Fibroblast of lung (primary cell): ENCODE results near the gene VWA3B. TPM values are rescaled to one million over a fixed set of nuclear protein-coding genes. Genes with fewer than 3 reads are reported as not detected.
"Not testable (repeated sequence)": the region's sequence is repeated elsewhere in the genome, so short reads cannot be mapped to it uniquely, and the experiment has no call there.

Experiments
- DNase-seq, 2 donors: peaks; one replicate each; pipeline versions ENCODE4 v3.0.0 to v3.0.0-alpha.2; 2010; ENCODE audit warnings: low read depth in 2 of 2
- H2AFZ ChIP-seq: 2 replicates; pipeline ENCODE4 v1.5.1; 2012; ENCODE audit warnings: low read length, control low read depth, inconsistent platforms
- H3K27ac ChIP-seq: 2 replicates; pipeline ENCODE4 v1.5.1; 2011; ENCODE audit warnings: low read length, control low read depth; ENCODE audit not compliant: insufficient read depth
- H3K27me3 ChIP-seq: 2 replicates; pipeline ENCODE4 v1.5.1; 2011; ENCODE audit warnings: mild to moderate bottlenecking, low read length; ENCODE audit not compliant: control insufficient read depth, insufficient read depth
- H3K36me3 ChIP-seq: 2 replicates; pipeline ENCODE4 v1.5.1; 2011; ENCODE audit warnings: low read length; ENCODE audit not compliant: control insufficient read depth, insufficient read depth
- H3K4me1 ChIP-seq: 2 replicates; pipeline ENCODE4 v1.5.1; 2011; ENCODE audit warnings: low read length; ENCODE audit not compliant: control insufficient read depth, insufficient read depth; ENCODE audit errors: extremely low read depth
- H3K4me2 ChIP-seq: 2 replicates; pipeline ENCODE4 v1.5.1; 2011; ENCODE audit warnings: low read length, control low read depth; ENCODE audit not compliant: insufficient read depth; ENCODE audit errors: extremely low read depth
- H3K4me3 ChIP-seq, 4 experiments: fragments of 200-600 bp in 1 of 4; sonication (generic) in 1 of 4; replicated peaks in 1 of 4; 2 replicates each; pipeline ENCODE4 v1.5.1; 2011 to 2016; ENCODE audit warnings: low read length in 4 of 4, low read depth in 3 of 4, mild to moderate bottlenecking in 3 of 4, control low read depth in 2 of 4, inconsistent platforms in 1 of 4, mixed read lengths in 1 of 4; ENCODE audit not compliant: insufficient read depth in 1 of 4; ENCODE audit errors: control extremely low read depth in 1 of 4
- H3K79me2 ChIP-seq: 2 replicates; pipeline ENCODE4 v1.5.1; 2012; ENCODE audit warnings: mild to moderate bottlenecking, low read length, inconsistent platforms; ENCODE audit not compliant: control insufficient read depth, insufficient read depth
- H3K9ac ChIP-seq: 2 replicates; pipeline ENCODE4 v1.5.1; 2011; ENCODE audit warnings: mild to moderate bottlenecking, low read length, control low read depth; ENCODE audit not compliant: insufficient read depth
- H3K9me3 ChIP-seq: 2 replicates; pipeline ENCODE4 v1.5.1; 2012; ENCODE audit warnings: low read depth, low read length; ENCODE audit not compliant: control insufficient read depth, insufficient read depth
- H4K20me1 ChIP-seq: 2 replicates; pipeline ENCODE4 v1.5.1; 2011; ENCODE audit warnings: low read length; ENCODE audit not compliant: control insufficient read depth, insufficient read depth; ENCODE audit errors: extremely low read depth
- CTCF ChIP-seq, 2 donors: IDR thresholded peaks in 1 of 2; conservative IDR thresholded peaks in 1 of 2; 1 replicate in 1 of 2; 2 replicates in 1 of 2; pipeline ENCODE4 v1.5.1; 2011 to 2012; ENCODE audit warnings: low read length in 2 of 2, control low read depth in 1 of 2, inconsistent platforms in 1 of 2, low read depth in 1 of 2, mild to moderate bottlenecking in 1 of 2
- EZH2 ChIP-seq: IDR thresholded peaks from 2 replicates; pipeline ENCODE4 v1.5.1; 2012; ENCODE audit warnings: low read length, control low read depth, mild to moderate bottlenecking; ENCODE audit errors: missing control alignments
- polyA plus RNA-seq, 2 donors: library from polyadenylated mRNA; depleted of rRNA in 1 of 2; stranded (reverse) in 1 of 2; unstranded in 1 of 2; fragments of >200 nt; gene quantifications; 2 replicates each; pipeline ENCODE4 v1.2.1, GENCODE V29; 2011 to 2012; ENCODE audit warnings: missing spikeins in 1 of 2
- total RNA-seq: library from RNA; depleted of rRNA; stranded (reverse); fragments of >200 nt; gene quantifications from 2 replicates; pipeline ENCODE4 v1.2.1, GENCODE V29; 2014

The VWA3B gene
- total and polyA plus RNA-seq, 2 donors (not counting 1 experiment from before 2014, with no cell fraction given) = 0.17 TPM; not detected in 1

DNA sequence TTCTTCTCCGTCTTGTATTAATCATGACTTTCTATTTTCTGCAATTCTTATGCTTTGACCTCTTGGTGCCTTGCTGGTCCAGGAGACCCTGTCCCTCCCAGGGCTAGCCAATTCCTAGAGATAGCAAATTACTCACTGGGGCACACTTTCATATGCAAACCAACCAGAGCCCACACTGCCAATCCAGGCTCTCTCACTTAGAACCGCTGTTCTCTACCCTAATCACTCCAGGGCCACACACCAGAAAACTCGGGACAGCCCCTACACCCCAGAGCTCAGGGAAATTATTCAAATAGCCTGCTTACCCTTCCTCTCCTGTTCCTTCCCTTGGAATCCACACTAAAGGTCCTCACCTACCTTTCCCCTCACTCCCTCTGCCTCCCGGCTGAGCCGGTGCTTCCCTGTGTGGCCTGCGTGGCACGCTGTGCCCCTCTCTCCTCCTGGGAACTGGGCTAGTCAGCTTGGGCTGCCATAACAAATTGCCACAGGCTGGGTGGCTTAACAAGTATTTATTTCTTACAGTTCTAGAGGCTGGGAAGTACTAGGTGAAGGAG is 41.7 kb downstream of the VWA3B start:
- H3K9me3 ChIP-seq = no peaks in the 10 kb centered on the region
- no peaks in the 10 kb centered on the region for H4K20me1 ChIP-seq
- no peaks in the 10 kb centered on the region for H3K79me2 ChIP-seq
- H3K27ac ChIP-seq = no peak overlapping the region
- no peak overlapping the region for H3K4me3 ChIP-seq
- DNase-seq = no peak
- no peaks in the 10 kb centered on the region for H3K4me1 ChIP-seq
- H2AFZ ChIP-seq = no peak overlapping the region
- TF ChIP-seq CTCF (conservative IDR thresholded peaks at IDR 0.05 in 1 of 2, IDR thresholded peaks at IDR 0.05 in 1 of 2; ENCODE audit: low read depth in 1 of 2, low read length in 2 of 2) (no peak), EZH2 (no peak)
- peaks cover 4% of the 10 kb centered on the region for H3K27me3 ChIP-seq
- H3K9ac ChIP-seq = no peak overlapping the region
- no peak overlapping the region for H3K4me2 ChIP-seq
- no peaks in the 10 kb centered on the region for H3K36me3 ChIP-seq

- not testable (repeated sequence) for H2AFZ ChIP-seq, H3K27me3 ChIP-seq, H3K9me3 ChIP-seq, H3K4me1 ChIP-seq, H3K27ac ChIP-seq, H3K9ac ChIP-seq, H3K4me3 ChIP-seq, H3K4me2 ChIP-seq, DNase-seq, H4K20me1 ChIP-seq, H3K36me3 ChIP-seq, H3K79me2 ChIP-seq
Observed at GRCh38 chr2:98130073-98130472, 43.1 kb downstream of the VWA3B start.

- H3K27ac ChIP-seq = no peak overlapping the region
- no peak overlapping the region for H2AFZ ChIP-seq
- H3K4me2 ChIP-seq = no peak overlapping the region
- H3K4me3 ChIP-seq = no peak overlapping the region
- H3K79me2 ChIP-seq = no peaks in the 10 kb centered on the region
- no peaks in the 10 kb centered on the region for H3K36me3 ChIP-seq
- TF ChIP-seq CTCF (conservative IDR thresholded peaks at IDR 0.05 in 1 of 2, IDR thresholded peaks at IDR 0.05 in 1 of 2; ENCODE audit: low read depth in 1 of 2, low read length in 2 of 2) (no peak), EZH2 (no peak)
- H3K27me3 ChIP-seq = peaks cover 4% of the 10 kb centered on the region
- H3K9me3 ChIP-seq = no peaks in the 10 kb centered on the region
- H3K4me1 ChIP-seq = no peaks in the 10 kb centered on the region
- no peaks in the 10 kb centered on the region for H4K20me1 ChIP-seq
- H3K9ac ChIP-seq = no peak overlapping the region
- peak in 1 of 2 donors; percentile 51 for DNase-seq
Observed at GRCh38 chr2:98134172-98135005, 47.4 kb downstream of the VWA3B start.
